Stomach (tissue), 9 donors: ENCODE data around the gene DYNLL1. TPM values are rescaled to one million over a fixed set of nuclear protein-coding genes. Genes with fewer than 3 reads are reported as not detected.
A peak's percentile ranks its signal among the peaks of the same experiment; 100 is the strongest.

Experiments
- DNase-seq, 2 donors: peaks; one replicate each; pipeline versions ENCODE4 v3.0.0 to v3.0.0-alpha.2; 2013 to 2019
- H3K27ac ChIP-seq, 5 donors: fragments of 200-600 bp in 4 of 5; sonication (generic) in 4 of 5; one replicate each; pipeline ENCODE4 v1.5.1; 2013 to 2019; ENCODE audit warnings: mild to moderate bottlenecking in 1 of 5, moderate library complexity in 1 of 5
- H3K27me3 ChIP-seq, 3 donors: fragments of 200-600 bp; sonication (generic); one replicate each; pipeline ENCODE4 v1.5.1; 2017 to 2019; ENCODE audit warnings: mixed run types in 1 of 3
- H3K36me3 ChIP-seq, 4 donors: fragments of 200-600 bp; sonication (generic); 1 replicate in 3 of 4; 2 replicates in 1 of 4; pipeline ENCODE4 v1.5.1; 2016 to 2019
- H3K4me1 ChIP-seq, 4 donors: fragments of 200-600 bp; sonication (generic); one replicate each; pipeline ENCODE4 v1.5.1; 2016 to 2019
- H3K4me3 ChIP-seq, 4 donors: fragments of 200-600 bp; sonication (generic) in 3 of 4; one replicate each; pipeline ENCODE4 v1.5.1; 2016 to 2019; ENCODE audit warnings: mild to moderate bottlenecking in 1 of 4
- H3K9me3 ChIP-seq, 4 donors: fragments of 200-600 bp; sonication (generic); one replicate each; pipeline ENCODE4 v1.5.1; 2016 to 2019
- EP300 ChIP-seq: sonication (generic); formaldehyde crosslinking; IDR thresholded peaks from one replicate; pipeline ENCODE4 v1.6.1; 2017; ENCODE audit warnings: antibody characterized with exemption
- POLR2A ChIP-seq, 4 donors: fragments of 450-650 bp; IDR thresholded peaks; one replicate each; pipeline ENCODE4 v1.6.1; 2016; ENCODE audit warnings: antibody characterized with exemption in 4 of 4, control low read depth in 2 of 4, mild to moderate bottlenecking in 1 of 4, moderate library complexity in 1 of 4
- POLR2AphosphoS5 ChIP-seq, 3 donors: sonication (generic); formaldehyde crosslinking; IDR thresholded peaks; one replicate each; pipeline ENCODE4 v1.6.1; 2016; ENCODE audit warnings: antibody characterized with exemption in 3 of 3
- WGBS, 5 donors: extraction: QIAGEN DNeasy Blood & Tissue Kit in 3 of 5; methylation state at CpG; one replicate each; pipeline versions ENCODE4 v1.1.5 to v1.1.7; 2013 to 2018; 5-methylcytosine and 5-hydroxymethylcytosine counted together
- intact Hi-C: fragments of 100-400 bp; cut with DNase I; formaldehyde crosslinking; loops from one replicate; pipeline ENCODE4 v1.15.1; 2023; ENCODE audit warnings: low total_unique reads
- polyA plus RNA-seq, 3 donors: library from polyadenylated mRNA; stranded (reverse); fragments of 200-250 nt; gene quantifications; one replicate each; pipeline ENCODE4 v1.2.3, GENCODE V29; 2013
- total RNA-seq, 5 donors: library from RNA; depleted of rRNA; stranded (reverse); fragments of >200 nt; gene quantifications; one replicate each; pipeline versions ENCODE4 v1.1.0 to v1.2.3, GENCODE V29; 2014 to 2016
- TF ChIP-seq, protein P1 (sequence below), 7 experiments: fragments of 450-650 bp in 4 of 7; fragments of 200-600 bp in 3 of 7; sonication (generic) in 3 of 7; IDR thresholded peaks; one replicate each; pipeline ENCODE4 v1.5.1; 2016 to 2019; ENCODE audit warnings: antibody characterized with exemption in 7 of 7, control low read depth in 2 of 7, mild to moderate bottlenecking in 1 of 7
- donor health status: healthy with polysubstance abuse.
- donor health status: Bipolar disorder and iron deficiency.
- donor health status: healthy.

DYNLL1 gene
- total and polyA plus RNA-seq, 8 donors: 27.2 to 580 (median 174) TPM

DNA sequence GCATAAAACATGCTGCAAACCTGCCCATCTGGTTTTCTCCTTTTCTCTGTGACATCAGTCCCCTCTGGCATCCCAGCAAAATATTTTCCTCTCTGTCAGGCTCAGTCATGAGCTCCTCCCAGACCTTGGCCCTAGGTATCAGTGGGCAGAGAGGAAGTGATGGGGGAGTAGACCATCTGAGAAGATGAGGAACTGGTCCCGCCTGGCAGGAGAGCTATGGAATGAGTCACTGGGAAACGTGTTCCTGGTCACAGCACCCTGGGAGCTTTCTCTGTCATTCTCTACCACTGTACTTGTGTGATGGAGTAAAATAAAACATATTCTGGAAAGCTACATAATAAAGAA, 21.3 kb upstream of the DYNLL1 start:
- Histone ChIP-seq H3K9me3 (no peaks in the 10 kb centered on the region), H3K27ac (no peak overlapping the region), H3K36me3 (no peaks in the 10 kb centered on the region), H3K4me1 (peaks cover 8 to 35% (median 17%) of the 10 kb centered on the region in 4 donors), H3K27me3 (no peaks in the 10 kb centered on the region), H3K4me3 (no peak overlapping the region)
- intact Hi-C loops: no loop called here
- 7 to 27% (median 12%) methylated on average over 2 of the region's 2 CpGs for WGBS, 5 donors
- peak in 1 of 2 donors; percentile 58 for DNase-seq
- TF ChIP-seq POLR2AphosphoS5 (IDR thresholded peaks at IDR 0.05) (no peak), POLR2A (IDR thresholded peaks at IDR 0.05) (no peak), EP300 (no peak)
- TF ChIP-seq, protein P1, sequence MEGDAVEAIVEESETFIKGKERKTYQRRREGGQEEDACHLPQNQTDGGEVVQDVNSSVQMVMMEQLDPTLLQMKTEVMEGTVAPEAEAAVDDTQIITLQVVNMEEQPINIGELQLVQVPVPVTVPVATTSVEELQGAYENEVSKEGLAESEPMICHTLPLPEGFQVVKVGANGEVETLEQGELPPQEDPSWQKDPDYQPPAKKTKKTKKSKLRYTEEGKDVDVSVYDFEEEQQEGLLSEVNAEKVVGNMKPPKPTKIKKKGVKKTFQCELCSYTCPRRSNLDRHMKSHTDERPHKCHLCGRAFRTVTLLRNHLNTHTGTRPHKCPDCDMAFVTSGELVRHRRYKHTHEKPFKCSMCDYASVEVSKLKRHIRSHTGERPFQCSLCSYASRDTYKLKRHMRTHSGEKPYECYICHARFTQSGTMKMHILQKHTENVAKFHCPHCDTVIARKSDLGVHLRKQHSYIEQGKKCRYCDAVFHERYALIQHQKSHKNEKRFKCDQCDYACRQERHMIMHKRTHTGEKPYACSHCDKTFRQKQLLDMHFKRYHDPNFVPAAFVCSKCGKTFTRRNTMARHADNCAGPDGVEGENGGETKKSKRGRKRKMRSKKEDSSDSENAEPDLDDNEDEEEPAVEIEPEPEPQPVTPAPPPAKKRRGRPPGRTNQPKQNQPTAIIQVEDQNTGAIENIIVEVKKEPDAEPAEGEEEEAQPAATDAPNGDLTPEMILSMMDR (IDR thresholded peaks at IDR 0.05): no peak

DNA sequence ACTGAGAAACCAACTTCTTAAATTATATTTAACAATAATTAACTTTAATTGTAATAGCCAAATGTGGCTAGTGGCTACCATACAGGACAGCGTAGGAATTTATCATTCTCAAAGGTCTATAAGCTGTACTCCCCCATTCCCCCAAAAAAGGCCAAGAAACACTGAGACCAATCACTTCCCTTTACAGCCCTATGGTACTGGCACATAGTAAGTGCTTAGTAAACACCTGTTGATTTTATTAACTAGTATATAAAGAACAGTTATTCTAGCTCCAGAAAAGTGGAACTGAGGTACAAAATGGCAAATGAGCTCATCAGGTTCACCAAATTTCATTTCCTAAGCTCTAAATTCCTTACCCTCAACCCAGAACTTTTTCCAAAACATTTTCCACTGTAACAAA, 20.3 kb upstream of the DYNLL1 start:
- peaks cover under 1 to 26% (median 8%) of the 10 kb centered on the region in 4 donors for H3K4me1 ChIP-seq
- intact Hi-C loops: no loop called here
- TF ChIP-seq POLR2AphosphoS5 (IDR thresholded peaks at IDR 0.05): no peak
- TF ChIP-seq POLR2A (IDR thresholded peaks at IDR 0.05): no peak
- TF ChIP-seq, protein P1 (IDR thresholded peaks at IDR 0.05): no peak
- TF ChIP-seq EP300: no peak
- no peak overlapping the region for H3K27ac ChIP-seq
- no peak overlapping the region for H3K4me3 ChIP-seq
- no peaks in the 10 kb centered on the region for H3K27me3 ChIP-seq
- H3K36me3 ChIP-seq: no peaks in the 10 kb centered on the region
- 96 to 100% (median 98%) methylated on average over 1 of the region's 1 CpG for WGBS, 5 donors
- DNase-seq: no peak
- no peaks in the 10 kb centered on the region for H3K9me3 ChIP-seq

DNA sequence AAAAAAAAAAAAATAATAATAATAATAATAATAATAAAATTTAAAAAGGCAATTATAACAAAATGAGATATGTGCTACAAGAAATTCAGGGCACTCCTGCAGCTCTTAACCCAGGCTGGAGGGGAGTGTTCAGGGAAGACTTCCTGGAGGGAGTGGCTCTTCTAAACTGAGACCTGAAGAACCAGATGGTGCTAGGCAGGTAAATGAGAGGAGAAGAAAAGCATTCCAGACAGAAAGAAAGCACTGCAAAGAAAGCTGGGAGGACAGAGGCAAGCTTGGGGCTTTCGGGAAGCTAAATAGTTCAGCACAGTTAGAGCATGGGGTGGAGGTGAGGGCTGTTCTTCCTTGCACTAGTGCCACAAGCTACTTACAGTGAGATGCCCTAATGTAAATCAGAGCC, 16.5 kb upstream of the DYNLL1 start:
- Histone ChIP-seq H3K27ac (no peak overlapping the region), H3K9me3 (no peaks in the 10 kb centered on the region), H3K27me3 (no peaks in the 10 kb centered on the region), H3K36me3 (peaks cover 0 to 14% (median 6%) of the 10 kb centered on the region in 4 donors), H3K4me3 (no peak overlapping the region), H3K4me1 (peaks cover 0 to 6% (median 3%) of the 10 kb centered on the region in 4 donors)
- no peak for DNase-seq
- TF ChIP-seq POLR2AphosphoS5 (IDR thresholded peaks at IDR 0.05) (no peak), POLR2A (IDR thresholded peaks at IDR 0.05) (no peak), EP300 (no peak)
- TF ChIP-seq, protein P1 (IDR thresholded peaks at IDR 0.05): no peak
- intact Hi-C loops: no loop called here
- WGBS, 5 donors: 85 to 93% (median 90%) methylated on average over 1 of the region's 1 CpG

DNA sequence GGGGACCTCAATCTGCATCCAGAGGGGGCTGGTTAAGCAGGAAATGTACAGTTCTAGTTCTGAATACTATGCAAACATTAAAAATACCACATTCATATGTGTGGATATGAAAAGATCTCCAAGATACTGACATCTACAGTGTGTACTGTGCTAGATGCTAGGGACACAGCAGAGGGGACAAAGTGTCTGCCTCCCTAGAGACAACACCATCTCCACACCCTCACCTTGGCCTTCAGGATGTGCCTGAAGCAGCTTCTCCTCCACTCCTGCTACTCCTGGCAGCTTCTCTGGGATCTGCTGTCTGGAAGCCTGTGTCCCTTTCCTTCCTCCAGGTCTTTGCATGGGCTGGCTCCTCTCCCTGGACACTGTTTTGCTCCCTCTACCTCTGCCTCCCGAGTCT, 15.7 kb upstream of the DYNLL1 start:
- no peak for DNase-seq
- H3K4me3 ChIP-seq: no peak overlapping the region
- no peak overlapping the region for H3K27ac ChIP-seq
- 63 to 77% (median 65%) methylated on average over 1 of the region's 1 CpG for WGBS, 5 donors
- TF ChIP-seq EP300: no peak
- TF ChIP-seq, protein P1 (IDR thresholded peaks at IDR 0.05): no peak
- no peak for TF ChIP-seq POLR2A (IDR thresholded peaks at IDR 0.05)
- TF ChIP-seq POLR2AphosphoS5 (IDR thresholded peaks at IDR 0.05): no peak
- peaks cover 0 to 14% (median 6%) of the 10 kb centered on the region in 4 donors for H3K36me3 ChIP-seq
- no peaks in the 10 kb centered on the region for H3K9me3 ChIP-seq
- no peaks in the 10 kb centered on the region for H3K4me1 ChIP-seq
- intact Hi-C loops: no loop called here
- no peaks in the 10 kb centered on the region for H3K27me3 ChIP-seq
